ENCODE measurements around the gene TMEM256. TPM values are rescaled to one million over a fixed set of nuclear protein-coding genes. Genes with fewer than 3 reads are reported as not detected.

Gene TMEM256
- polyA plus RNA-seq, 1 donor: 187 TPM

DNA sequence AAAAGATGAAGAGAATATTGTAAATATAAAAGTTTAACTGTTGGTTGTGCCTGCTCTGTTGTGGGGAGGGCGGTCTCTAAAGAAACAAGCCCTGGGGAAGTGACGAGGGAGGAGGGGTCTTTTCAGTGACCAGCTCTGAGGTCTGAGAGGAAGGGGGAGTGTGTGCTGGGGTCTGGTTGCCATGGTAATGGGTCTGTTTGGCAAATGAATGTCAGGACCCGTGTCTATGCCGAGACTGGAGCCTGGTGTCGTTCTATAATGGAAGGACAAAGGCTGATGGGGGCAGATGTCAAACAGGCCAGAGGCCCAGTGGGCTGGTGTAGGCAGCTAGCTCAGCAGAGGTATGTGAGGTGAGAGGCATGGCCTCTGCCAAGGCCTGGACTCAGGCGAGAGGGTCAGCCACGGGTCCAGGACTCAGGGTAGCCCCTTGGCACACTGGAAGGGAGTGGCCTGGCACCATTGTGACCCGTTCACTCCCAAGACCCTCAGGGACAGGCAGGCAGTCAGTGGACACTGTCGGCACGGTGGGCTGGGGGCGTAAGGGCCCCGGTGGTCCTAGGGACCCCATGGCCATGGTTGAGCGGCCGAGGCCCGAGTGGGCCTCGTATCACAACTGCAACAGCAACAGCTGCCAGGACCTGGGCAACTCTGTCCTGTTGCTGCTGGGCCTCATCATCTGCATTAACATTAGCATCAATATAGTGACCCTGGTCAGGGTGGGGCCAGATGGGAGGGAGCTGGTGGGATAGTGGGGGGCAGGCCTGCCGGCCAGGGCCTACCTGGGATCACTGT lies 16.1 kb upstream of the TMEM256 start, which contains the start of gene SPEM1:
Gene SPEM1 (plus strand): TSS at position 506 of the 792 bp plus-strand sequence. CDS start 61 bp downstream, at position 567.
- no peaks in the 10 kb centered on the region for H3K36me3 ChIP-seq (ENCODE audit: control insufficient read depth, insufficient read depth, low read length)
- H3K27me3 ChIP-seq (ENCODE audit: control insufficient read depth, insufficient read depth, low read length): no peaks in the 10 kb centered on the region
- H3K4me3 ChIP-seq (ENCODE audit: low read length): no peak within 1 kb of the TSS
- DNase-seq: no peak
- peaks cover 2% of the 10 kb centered on the region for H3K9me3 ChIP-seq (ENCODE audit: control insufficient read depth, low read depth, low read length)
- H3K27ac ChIP-seq (ENCODE audit: low read length): no peak within 1 kb of the TSS
- H3K4me1 ChIP-seq (ENCODE audit: control insufficient read depth, insufficient read depth, low read length): no peaks in the 10 kb centered on the region
- WGBS (ENCODE audit: insufficient coverage, low lambda C conversion rate): no CpG with 5 or more reads among the region's 17 CpGs

DNA sequence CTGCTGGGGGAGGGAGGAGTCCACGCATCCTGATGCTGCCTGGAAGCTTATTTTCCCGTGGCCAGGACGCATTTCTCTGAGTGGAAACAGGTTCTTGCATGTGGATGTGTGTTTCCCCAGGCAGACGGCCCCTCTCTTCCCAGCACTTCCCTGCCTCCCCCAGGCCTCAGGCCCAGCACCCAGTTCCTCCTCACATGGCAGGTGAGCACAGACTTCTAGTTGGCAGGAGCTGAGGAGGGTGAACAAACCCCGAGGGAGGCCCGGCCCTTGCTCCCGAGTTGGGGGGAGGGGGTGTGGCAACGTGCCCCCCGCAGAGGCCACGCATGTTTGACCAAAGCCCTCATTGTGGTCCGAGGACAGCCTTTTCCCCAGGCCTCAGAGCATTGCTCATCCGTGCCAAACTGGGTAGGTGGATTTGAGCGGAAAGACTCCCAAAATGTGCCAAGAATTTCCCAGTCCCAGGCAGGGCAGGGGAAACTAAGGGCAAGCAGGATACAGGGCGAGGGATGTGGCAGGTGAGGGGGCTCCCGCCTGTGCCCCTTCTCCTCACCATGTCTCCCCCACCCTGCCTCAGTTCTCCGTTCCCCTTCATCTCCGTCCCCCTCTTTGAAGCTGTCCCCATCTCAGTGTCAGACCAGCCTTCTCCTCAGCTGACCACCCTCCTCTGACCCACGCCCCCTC lies 14.7 kb upstream of the TMEM256 start:
- WGBS (ENCODE audit: insufficient coverage, low lambda C conversion rate): no CpG with 5 or more reads among the region's 18 CpGs
- Histone ChIP-seq H3K4me1 (ENCODE audit: control insufficient read depth, insufficient read depth, low read length) (no peaks in the 10 kb centered on the region), H3K36me3 (ENCODE audit: control insufficient read depth, insufficient read depth, low read length) (no peaks in the 10 kb centered on the region), H3K9me3 (ENCODE audit: control insufficient read depth, low read depth, low read length) (peaks cover 2% of the 10 kb centered on the region), H3K4me3 (ENCODE audit: low read length) (no peak overlapping the region), H3K27ac (ENCODE audit: low read length) (no peak overlapping the region), H3K27me3 (ENCODE audit: control insufficient read depth, insufficient read depth, low read length) (no peaks in the 10 kb centered on the region)
- DNase-seq: no peak

GRCh38 chr17:7417056-7417655 lies 13.3 kb upstream of the TMEM256 start:
- Histone ChIP-seq H3K36me3 (ENCODE audit: control insufficient read depth, insufficient read depth, low read length) (no peaks in the 10 kb centered on the region), H3K4me1 (ENCODE audit: control insufficient read depth, insufficient read depth, low read length) (no peaks in the 10 kb centered on the region), H3K27me3 (ENCODE audit: control insufficient read depth, insufficient read depth, low read length) (no peaks in the 10 kb centered on the region), H3K27ac (ENCODE audit: low read length) (no peak overlapping the region), H3K9me3 (ENCODE audit: control insufficient read depth, low read depth, low read length) (peaks cover 2% of the 10 kb centered on the region), H3K4me3 (ENCODE audit: low read length) (no peak overlapping the region)
- WGBS (ENCODE audit: insufficient coverage, low lambda C conversion rate): no CpG with 5 or more reads among the region's 54 CpGs
- DNase-seq: no peak

DNA sequence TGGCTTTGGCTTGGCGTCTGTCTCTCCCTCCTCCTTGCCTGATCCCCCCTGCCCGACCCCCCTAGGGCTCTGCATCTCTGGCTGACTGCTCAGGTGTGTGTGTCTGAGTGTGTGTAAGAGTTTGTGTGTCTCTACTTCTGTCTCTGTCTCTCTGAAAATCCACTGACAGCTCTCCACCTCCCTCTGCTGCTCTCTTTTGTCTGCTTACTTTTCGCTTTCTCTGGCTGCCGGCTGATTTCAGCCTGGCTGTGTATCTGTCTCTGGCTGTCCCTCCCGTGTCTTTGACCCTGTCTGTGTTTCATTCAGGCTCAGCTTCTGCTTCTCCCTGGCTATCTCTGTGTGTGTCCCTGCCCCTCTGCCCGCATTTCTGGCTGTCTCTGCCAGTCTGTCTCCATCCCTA lies 12.4 kb upstream of the TMEM256 start:
- DNase-seq: no peak
- 61% methylated on average over 2 of the region's 6 CpGs for WGBS (ENCODE audit: insufficient coverage, low lambda C conversion rate)
- Histone ChIP-seq H3K36me3 (ENCODE audit: control insufficient read depth, insufficient read depth, low read length) (no peaks in the 10 kb centered on the region), H3K9me3 (ENCODE audit: control insufficient read depth, low read depth, low read length) (peaks cover 2% of the 10 kb centered on the region), H3K27ac (ENCODE audit: low read length) (no peak overlapping the region), H3K27me3 (ENCODE audit: control insufficient read depth, insufficient read depth, low read length) (no peaks in the 10 kb centered on the region), H3K4me1 (ENCODE audit: control insufficient read depth, insufficient read depth, low read length) (no peaks in the 10 kb centered on the region), H3K4me3 (ENCODE audit: low read length) (no peak overlapping the region)

GRCh38 chr17:7415784-7416183 lies 11.9 kb upstream of the TMEM256 start:
- no peak overlapping the region for H3K4me3 ChIP-seq (ENCODE audit: low read length)
- H3K4me1 ChIP-seq (ENCODE audit: control insufficient read depth, insufficient read depth, low read length): no peaks in the 10 kb centered on the region
- WGBS (ENCODE audit: insufficient coverage, low lambda C conversion rate): no CpG with 5 or more reads among the region's 23 CpGs
- no peaks in the 10 kb centered on the region for H3K9me3 ChIP-seq (ENCODE audit: control insufficient read depth, low read depth, low read length)
- no peaks in the 10 kb centered on the region for H3K36me3 ChIP-seq (ENCODE audit: control insufficient read depth, insufficient read depth, low read length)
- H3K27me3 ChIP-seq (ENCODE audit: control insufficient read depth, insufficient read depth, low read length): peaks cover 2% of the 10 kb centered on the region
- H3K27ac ChIP-seq (ENCODE audit: low read length): no peak overlapping the region
- DNase-seq: no peak

DNA sequence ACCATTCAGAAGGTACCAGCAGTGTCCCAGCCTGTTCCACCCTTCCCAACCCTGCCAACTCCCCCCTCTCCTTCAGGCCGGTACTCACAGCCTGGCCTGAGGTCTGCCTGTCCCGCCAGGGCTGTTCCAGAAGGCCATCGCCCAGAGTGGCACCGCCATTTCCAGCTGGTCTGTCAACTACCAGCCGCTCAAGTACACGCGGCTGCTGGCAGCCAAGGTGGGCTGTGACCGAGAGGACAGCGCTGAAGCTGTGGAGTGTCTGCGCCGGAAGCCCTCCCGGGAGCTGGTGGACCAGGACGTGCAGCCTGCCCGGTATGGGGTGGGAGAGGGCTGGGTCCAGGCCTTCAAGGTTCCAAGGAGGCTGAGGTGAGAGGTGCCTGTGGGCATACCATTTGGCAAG lies 10.9 kb upstream of the TMEM256 start:
- Histone ChIP-seq H3K27ac (ENCODE audit: low read length) (no peak overlapping the region), H3K36me3 (ENCODE audit: control insufficient read depth, insufficient read depth, low read length) (peaks cover 3% of the 10 kb centered on the region), H3K27me3 (ENCODE audit: control insufficient read depth, insufficient read depth, low read length) (peaks cover 7% of the 10 kb centered on the region), H3K4me1 (ENCODE audit: control insufficient read depth, insufficient read depth, low read length) (no peaks in the 10 kb centered on the region), H3K4me3 (ENCODE audit: low read length) (no peak overlapping the region), H3K9me3 (ENCODE audit: control insufficient read depth, low read depth, low read length) (no peaks in the 10 kb centered on the region)
- no peak for DNase-seq
- WGBS (ENCODE audit: insufficient coverage, low lambda C conversion rate): no CpG with 5 or more reads among the region's 14 CpGs

- H3K4me3 ChIP-seq (ENCODE audit: low read length): no peak overlapping the region
- WGBS (ENCODE audit: insufficient coverage, low lambda C conversion rate): no CpG with 5 or more reads among the region's 6 CpGs
- peaks cover 21% of the 10 kb centered on the region for H3K27me3 ChIP-seq (ENCODE audit: control insufficient read depth, insufficient read depth, low read length)
- H3K27ac ChIP-seq (ENCODE audit: low read length): no peak overlapping the region
- DNase-seq: no peak
- no peaks in the 10 kb centered on the region for H3K4me1 ChIP-seq (ENCODE audit: control insufficient read depth, insufficient read depth, low read length)
- H3K9me3 ChIP-seq (ENCODE audit: control insufficient read depth, low read depth, low read length): no peaks in the 10 kb centered on the region
- H3K36me3 ChIP-seq (ENCODE audit: control insufficient read depth, insufficient read depth, low read length): peaks cover 7% of the 10 kb centered on the region
Observed at GRCh38 chr17:7413346-7413985, 9.6 kb upstream of the TMEM256 start.

DNA sequence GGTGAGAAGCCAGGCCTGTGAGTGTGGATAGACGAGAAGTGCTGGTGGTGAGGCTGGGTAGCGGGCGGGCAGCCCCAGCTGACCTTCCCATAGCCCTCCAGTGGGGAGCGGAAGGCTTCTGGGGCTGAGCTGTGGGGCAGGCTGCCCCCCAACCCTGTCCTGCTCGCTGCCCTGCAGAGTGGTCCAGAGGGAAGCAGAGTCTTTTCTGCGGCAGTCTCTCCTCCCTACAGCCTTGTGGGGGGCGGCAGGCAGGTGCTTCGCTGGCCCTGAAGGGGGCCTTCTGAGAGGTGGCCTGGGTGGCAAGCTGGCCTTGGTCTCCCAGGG lies 7.5 kb upstream of the TMEM256 start:
- H3K4me1 ChIP-seq (ENCODE audit: control insufficient read depth, insufficient read depth, low read length): no peaks in the 10 kb centered on the region
- H3K9me3 ChIP-seq (ENCODE audit: control insufficient read depth, low read depth, low read length): no peaks in the 10 kb centered on the region
- peaks cover 35% of the 10 kb centered on the region for H3K27me3 ChIP-seq (ENCODE audit: control insufficient read depth, insufficient read depth, low read length)
- H3K4me3 ChIP-seq (ENCODE audit: low read length): no peak overlapping the region
- WGBS (ENCODE audit: insufficient coverage, low lambda C conversion rate): no CpG with 5 or more reads among the region's 8 CpGs
- peaks cover 7% of the 10 kb centered on the region for H3K36me3 ChIP-seq (ENCODE audit: control insufficient read depth, insufficient read depth, low read length)
- H3K27ac ChIP-seq (ENCODE audit: low read length): no peak overlapping the region
- DNase-seq: no peak

- no peaks in the 10 kb centered on the region for H3K9me3 ChIP-seq (ENCODE audit: control insufficient read depth, low read depth, low read length)
- H3K27me3 ChIP-seq (ENCODE audit: control insufficient read depth, insufficient read depth, low read length): peaks cover 41% of the 10 kb centered on the region
- 71% methylated on average over 1 of the region's 25 CpGs for WGBS (ENCODE audit: insufficient coverage, low lambda C conversion rate)
- no peak overlapping the region for H3K27ac ChIP-seq (ENCODE audit: low read length)
- H3K4me1 ChIP-seq (ENCODE audit: control insufficient read depth, insufficient read depth, low read length): no peaks in the 10 kb centered on the region
- H3K36me3 ChIP-seq (ENCODE audit: control insufficient read depth, insufficient read depth, low read length): peaks cover 7% of the 10 kb centered on the region
- DNase-seq: no peak
- no peak overlapping the region for H3K4me3 ChIP-seq (ENCODE audit: low read length)
Observed at GRCh38 chr17:7410634-7411426, 6.9 kb upstream of the TMEM256 start.

GRCh38 chr17:7409716-7410115 lies 5.8 kb upstream of the TMEM256 start:
- Histone ChIP-seq H3K27ac (ENCODE audit: low read length) (no peak overlapping the region), H3K9me3 (ENCODE audit: control insufficient read depth, low read depth, low read length) (no peaks in the 10 kb centered on the region), H3K36me3 (ENCODE audit: control insufficient read depth, insufficient read depth, low read length) (peaks cover 7% of the 10 kb centered on the region), H3K4me3 (ENCODE audit: low read length) (no peak overlapping the region), H3K27me3 (ENCODE audit: control insufficient read depth, insufficient read depth, low read length) (peaks cover 51% of the 10 kb centered on the region), H3K4me1 (ENCODE audit: control insufficient read depth, insufficient read depth, low read length) (peaks cover 3% of the 10 kb centered on the region)
- WGBS (ENCODE audit: insufficient coverage, low lambda C conversion rate): no CpG with 5 or more reads among the region's 6 CpGs
- DNase-seq: no peak
